ENCODE measurements around the gene ERCC6. TPM values are rescaled to one million over a fixed set of nuclear protein-coding genes. Genes with fewer than 3 reads are reported as not detected.

The ERCC6 gene
- total RNA-seq, 3 donors from 2014 or later (not counting 1 experiment from before 2014, with no cell fraction given): 36.4 to 54.6 (median 52.6) TPM

- H3K9me3 ChIP-seq (ENCODE audit: control insufficient read depth, insufficient read depth, low read length): no peaks in the 10 kb centered on the region
- H3K36me3 Mint-ChIP-seq: no peaks in the 10 kb centered on the region
- H3K27ac Mint-ChIP-seq: peak overlapping the region; percentile 17 to 52
- WGBS (ENCODE audit: insufficient coverage): 22% methylated on average over 3 of the region's 4 CpGs
- H3K27me3 ChIP-seq (ENCODE audit: control insufficient read depth, insufficient read depth, low read length): no peaks in the 10 kb centered on the region
- no peaks in the 10 kb centered on the region for H3K9me3 Mint-ChIP-seq
- intact Hi-C loops (cut with micrococcal nuclease): no loop called here
- no peak overlapping the region for H3K27ac ChIP-seq (ENCODE audit: low read length)
- ATAC-seq (peak in 2 of 3 donors; percentile 17 to 18), DNase-seq (no peak)
- H3K4me1 Mint-ChIP-seq: peaks cover 26 to 37% of the 10 kb centered on the region in 2 donors
- TF ChIP-seq CTCF (IDR thresholded peaks at IDR 0.05): no peak
- no peaks in the 10 kb centered on the region for H3K27me3 Mint-ChIP-seq (ENCODE audit: low read depth in 2 of 2)
- peak overlapping the region; percentile 54 for H3K4me3 Mint-ChIP-seq
- H3K36me3 ChIP-seq (ENCODE audit: control insufficient read depth, insufficient read depth, low read length): peaks cover 7% of the 10 kb centered on the region
- peaks cover 10% of the 10 kb centered on the region for H3K4me1 ChIP-seq (ENCODE audit: control insufficient read depth, insufficient read depth, low read length)
- no peak overlapping the region for H3K4me3 ChIP-seq (ENCODE audit: low read length)
These were observed 30.3 kb downstream of the ERCC6 start for GRCh38 chr10:49508654-49509053.

- H3K9me3 ChIP-seq (ENCODE audit: control insufficient read depth, insufficient read depth, low read length): no peaks in the 10 kb centered on the region
- peaks cover 9% of the 10 kb centered on the region for H3K36me3 ChIP-seq (ENCODE audit: control insufficient read depth, insufficient read depth, low read length)
- DNase-seq (peak in 1 of 2 donors; percentile 73), ATAC-seq (peak; percentile 66 to 83 (median 74))
- no peaks in the 10 kb centered on the region for H3K27me3 ChIP-seq (ENCODE audit: control insufficient read depth, insufficient read depth, low read length)
- WGBS (ENCODE audit: insufficient coverage): 0% methylated on average over 4 of the region's 4 CpGs
- peak overlapping the region; percentile 17 to 52 for H3K27ac Mint-ChIP-seq
- intact Hi-C loops (cut with micrococcal nuclease): no loop called here
- H3K4me3 ChIP-seq (ENCODE audit: low read length): no peak overlapping the region
- no peaks in the 10 kb centered on the region for H3K9me3 Mint-ChIP-seq
- H3K27me3 Mint-ChIP-seq (ENCODE audit: low read depth in 2 of 2): no peaks in the 10 kb centered on the region
- peak overlapping the region; percentile 54 for H3K4me3 Mint-ChIP-seq
- no peak for TF ChIP-seq CTCF (IDR thresholded peaks at IDR 0.05)
- peaks cover under 1% of the 10 kb centered on the region for H3K36me3 Mint-ChIP-seq
- H3K4me1 ChIP-seq (ENCODE audit: control insufficient read depth, insufficient read depth, low read length): peaks cover 10% of the 10 kb centered on the region
- no peak overlapping the region for H3K27ac ChIP-seq (ENCODE audit: low read length)
- peaks cover 26 to 37% of the 10 kb centered on the region in 2 donors for H3K4me1 Mint-ChIP-seq
These were observed 30.7 kb downstream of the ERCC6 start for GRCh38 chr10:49508249-49508648.

GRCh38 chr10:49505589-49505988 lies 33.3 kb downstream of the ERCC6 start:
- Histone ChIP-seq H3K27ac (ENCODE audit: low read length) (no peak overlapping the region), H3K36me3 (ENCODE audit: control insufficient read depth, insufficient read depth, low read length) (peaks cover 14% of the 10 kb centered on the region), H3K9me3 (ENCODE audit: control insufficient read depth, insufficient read depth, low read length) (no peaks in the 10 kb centered on the region), H3K4me3 (ENCODE audit: low read length) (no peak overlapping the region), H3K4me1 (ENCODE audit: control insufficient read depth, insufficient read depth, low read length) (peaks cover 10% of the 10 kb centered on the region), H3K27me3 (ENCODE audit: control insufficient read depth, insufficient read depth, low read length) (no peaks in the 10 kb centered on the region)
- no peak overlapping the region for H3K4me3 Mint-ChIP-seq
- intact Hi-C loops (cut with micrococcal nuclease): no loop called here
- peaks cover 13% of the 10 kb centered on the region for H3K36me3 Mint-ChIP-seq
- no peak overlapping the region for H3K27ac Mint-ChIP-seq
- no peak for TF ChIP-seq CTCF (IDR thresholded peaks at IDR 0.05)
- H3K27me3 Mint-ChIP-seq (ENCODE audit: low read depth in 2 of 2): no peaks in the 10 kb centered on the region
- WGBS (ENCODE audit: insufficient coverage): 96% methylated on average over 4 of the region's 4 CpGs
- no peak for DNase-seq
- H3K9me3 Mint-ChIP-seq: no peaks in the 10 kb centered on the region
- H3K4me1 Mint-ChIP-seq: peaks cover 26 to 32% of the 10 kb centered on the region in 2 donors
- no peak for ATAC-seq

GRCh38 chr10:49505076-49505475 lies 33.8 kb downstream of the ERCC6 start:
- peaks cover 13% of the 10 kb centered on the region for H3K36me3 Mint-ChIP-seq

More at GRCh38 chr10:49505076-49505475, 33.8 kb downstream of the ERCC6 start:
- Histone ChIP-seq H3K27me3 (ENCODE audit: control insufficient read depth, insufficient read depth, low read length) (no peaks in the 10 kb centered on the region), H3K9me3 (ENCODE audit: control insufficient read depth, insufficient read depth, low read length) (no peaks in the 10 kb centered on the region), H3K27ac (ENCODE audit: low read length) (no peak overlapping the region), H3K36me3 (ENCODE audit: control insufficient read depth, insufficient read depth, low read length) (peaks cover 16% of the 10 kb centered on the region), H3K4me3 (ENCODE audit: low read length) (no peak overlapping the region), H3K4me1 (ENCODE audit: control insufficient read depth, insufficient read depth, low read length) (peaks cover 10% of the 10 kb centered on the region)
- Mint-ChIP-seq H3K27me3 (ENCODE audit: low read depth in 2 of 2) (no peaks in the 10 kb centered on the region), H3K9me3 (no peaks in the 10 kb centered on the region), H3K4me3 (no peak overlapping the region), H3K4me1 (peaks cover 26 to 27% of the 10 kb centered on the region in 2 donors), H3K27ac (no peak overlapping the region)
- DNase-seq (no peak), ATAC-seq (no peak)
- intact Hi-C loops (cut with micrococcal nuclease): no loop called here
- TF ChIP-seq CTCF (IDR thresholded peaks at IDR 0.05): no peak
- 95% methylated on average over 3 of the region's 3 CpGs for WGBS (ENCODE audit: insufficient coverage)

All from natural killer cell (primary cell).